CD4-positive, alpha-beta T cell treated with Interleukin-12 subunit alpha and Interleukin-12 subunit beta, for 1 hour (primary cell): ENCODE data around the gene KIRREL3.
"Not testable (repeated sequence)": the region's sequence is repeated elsewhere in the genome, so short reads cannot be mapped to it uniquely, and the experiment has no call there.

ENCODE experiments used
- DNase-seq: peaks from one replicate; pipeline ENCODE4 v3.0.0-alpha.2; 2020

Gene KIRREL3

GRCh38 chr11:126411971-126412381 is 588.6 kb downstream of the KIRREL3 start:
- no peak for DNase-seq

- no peak for DNase-seq
These were observed 589.9 kb downstream of the KIRREL3 start for GRCh38 chr11:126410649-126411048.

- DNase-seq = no peak
These were observed 591.0 kb downstream of the KIRREL3 start for GRCh38 chr11:126409620-126409985.

GRCh38 chr11:126408901-126409619 is 591.5 kb downstream of the KIRREL3 start:
- no peak for DNase-seq

- DNase-seq = no peak
These were observed 592.1 kb downstream of the KIRREL3 start for GRCh38 chr11:126408496-126408895.

- DNase-seq = no peak
These were observed 592.8 kb downstream of the KIRREL3 start for GRCh38 chr11:126407682-126408288.

- no peak for DNase-seq
These were observed 593.5 kb downstream of the KIRREL3 start for GRCh38 chr11:126407101-126407521.

GRCh38 chr11:126406368-126406767 is 594.2 kb downstream of the KIRREL3 start:
- no peak for DNase-seq

GRCh38 chr11:126405906-126406305 is 594.7 kb downstream of the KIRREL3 start:
- DNase-seq = no peak

GRCh38 chr11:126405374-126405773 is 595.2 kb downstream of the KIRREL3 start:
- no peak for DNase-seq

GRCh38 chr11:126404367-126404766 is 596.2 kb downstream of the KIRREL3 start:
- DNase-seq = no peak

- no peak for DNase-seq
These were observed 596.9 kb downstream of the KIRREL3 start for GRCh38 chr11:126403658-126404057.

- DNase-seq = no peak
These were observed 597.5 kb downstream of the KIRREL3 start for GRCh38 chr11:126403022-126403581.

- no peak for DNase-seq
These were observed 600.1 kb downstream of the KIRREL3 start for GRCh38 chr11:126400479-126400878.

- DNase-seq = no peak
These were observed 600.6 kb downstream of the KIRREL3 start for GRCh38 chr11:126400019-126400418.

GRCh38 chr11:126398721-126399120 is 601.8 kb downstream of the KIRREL3 start:
- no peak for DNase-seq

- DNase-seq = no peak
These were observed 602.3 kb downstream of the KIRREL3 start for GRCh38 chr11:126398296-126398695.

GRCh38 chr11:126396965-126397364 is 603.6 kb downstream of the KIRREL3 start:
- DNase-seq = no peak

GRCh38 chr11:126396266-126396665 is 604.3 kb downstream of the KIRREL3 start:
- not testable (repeated sequence) for DNase-seq

- not testable (repeated sequence) for DNase-seq
These were observed 604.8 kb downstream of the KIRREL3 start for GRCh38 chr11:126395784-126396183.

GRCh38 chr11:126394634-126395072 is 605.9 kb downstream of the KIRREL3 start:
- DNase-seq = not testable (repeated sequence)

GRCh38 chr11:126394036-126394435 is 606.5 kb downstream of the KIRREL3 start:
- no peak for DNase-seq

GRCh38 chr11:126393143-126393542 is 607.4 kb downstream of the KIRREL3 start:
- DNase-seq = no peak

GRCh38 chr11:126392633-126393013 is 607.9 kb downstream of the KIRREL3 start:
- DNase-seq = no peak
